Thyroid gland (tissue), 4 donors: ENCODE results near the gene CYBA.

Experiments used
- POLR2A ChIP-seq, 2 donors: fragments of 450-650 bp; IDR thresholded peaks; one replicate each; pipeline ENCODE4 v1.6.1; 2017; ENCODE audit warnings: antibody characterized with exemption in 2 of 2, mild to moderate bottlenecking in 2 of 2, moderate library complexity in 1 of 2
- TF ChIP-seq, protein P1 (sequence below), 6 experiments: fragments of 200-600 bp in 3 of 6; fragments of 450-650 bp in 3 of 6; sonication (generic) in 3 of 6; IDR thresholded peaks; one replicate each; pipeline ENCODE4 v1.5.1; 2016 to 2019; ENCODE audit warnings: antibody characterized with exemption in 6 of 6, mild to moderate bottlenecking in 2 of 6, inconsistent platforms in 1 of 6, moderate library complexity in 1 of 6

DNA sequence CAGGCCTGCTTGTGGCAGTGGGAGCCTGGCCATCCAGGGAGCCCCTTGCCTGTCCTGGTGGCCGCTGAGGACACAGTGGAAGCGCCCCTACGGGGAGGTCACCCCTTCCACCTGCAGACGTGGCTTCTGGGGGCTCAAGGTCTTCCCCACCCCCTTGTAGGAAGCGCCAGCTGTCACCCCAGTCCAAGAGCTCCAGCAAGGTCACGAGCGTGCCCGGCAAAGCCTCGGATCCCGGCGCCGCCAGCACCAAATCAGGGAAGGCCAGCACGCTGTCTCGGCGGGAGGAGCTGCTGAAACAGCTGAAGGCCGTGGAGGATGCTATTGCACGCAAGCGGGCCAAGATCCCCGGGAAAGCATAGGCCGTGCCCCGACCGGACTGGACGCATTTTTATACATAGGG lies 19.9 kb downstream of the CYBA start:
- TF ChIP-seq, protein P1, sequence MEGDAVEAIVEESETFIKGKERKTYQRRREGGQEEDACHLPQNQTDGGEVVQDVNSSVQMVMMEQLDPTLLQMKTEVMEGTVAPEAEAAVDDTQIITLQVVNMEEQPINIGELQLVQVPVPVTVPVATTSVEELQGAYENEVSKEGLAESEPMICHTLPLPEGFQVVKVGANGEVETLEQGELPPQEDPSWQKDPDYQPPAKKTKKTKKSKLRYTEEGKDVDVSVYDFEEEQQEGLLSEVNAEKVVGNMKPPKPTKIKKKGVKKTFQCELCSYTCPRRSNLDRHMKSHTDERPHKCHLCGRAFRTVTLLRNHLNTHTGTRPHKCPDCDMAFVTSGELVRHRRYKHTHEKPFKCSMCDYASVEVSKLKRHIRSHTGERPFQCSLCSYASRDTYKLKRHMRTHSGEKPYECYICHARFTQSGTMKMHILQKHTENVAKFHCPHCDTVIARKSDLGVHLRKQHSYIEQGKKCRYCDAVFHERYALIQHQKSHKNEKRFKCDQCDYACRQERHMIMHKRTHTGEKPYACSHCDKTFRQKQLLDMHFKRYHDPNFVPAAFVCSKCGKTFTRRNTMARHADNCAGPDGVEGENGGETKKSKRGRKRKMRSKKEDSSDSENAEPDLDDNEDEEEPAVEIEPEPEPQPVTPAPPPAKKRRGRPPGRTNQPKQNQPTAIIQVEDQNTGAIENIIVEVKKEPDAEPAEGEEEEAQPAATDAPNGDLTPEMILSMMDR (IDR thresholded peaks at IDR 0.05): no peak
- TF ChIP-seq POLR2A (IDR thresholded peaks at IDR 0.05): no peak
